ENCODE measurements around the gene LAMA1. TPM values are rescaled to one million over a fixed set of nuclear protein-coding genes. Genes with fewer than 3 reads are reported as not detected.
"Not testable (repeated sequence)": the region's sequence is repeated elsewhere in the genome, so short reads cannot be mapped to it uniquely, and the experiment has no call there.

LAMA1 gene
- not detected for total RNA-seq

DNA sequence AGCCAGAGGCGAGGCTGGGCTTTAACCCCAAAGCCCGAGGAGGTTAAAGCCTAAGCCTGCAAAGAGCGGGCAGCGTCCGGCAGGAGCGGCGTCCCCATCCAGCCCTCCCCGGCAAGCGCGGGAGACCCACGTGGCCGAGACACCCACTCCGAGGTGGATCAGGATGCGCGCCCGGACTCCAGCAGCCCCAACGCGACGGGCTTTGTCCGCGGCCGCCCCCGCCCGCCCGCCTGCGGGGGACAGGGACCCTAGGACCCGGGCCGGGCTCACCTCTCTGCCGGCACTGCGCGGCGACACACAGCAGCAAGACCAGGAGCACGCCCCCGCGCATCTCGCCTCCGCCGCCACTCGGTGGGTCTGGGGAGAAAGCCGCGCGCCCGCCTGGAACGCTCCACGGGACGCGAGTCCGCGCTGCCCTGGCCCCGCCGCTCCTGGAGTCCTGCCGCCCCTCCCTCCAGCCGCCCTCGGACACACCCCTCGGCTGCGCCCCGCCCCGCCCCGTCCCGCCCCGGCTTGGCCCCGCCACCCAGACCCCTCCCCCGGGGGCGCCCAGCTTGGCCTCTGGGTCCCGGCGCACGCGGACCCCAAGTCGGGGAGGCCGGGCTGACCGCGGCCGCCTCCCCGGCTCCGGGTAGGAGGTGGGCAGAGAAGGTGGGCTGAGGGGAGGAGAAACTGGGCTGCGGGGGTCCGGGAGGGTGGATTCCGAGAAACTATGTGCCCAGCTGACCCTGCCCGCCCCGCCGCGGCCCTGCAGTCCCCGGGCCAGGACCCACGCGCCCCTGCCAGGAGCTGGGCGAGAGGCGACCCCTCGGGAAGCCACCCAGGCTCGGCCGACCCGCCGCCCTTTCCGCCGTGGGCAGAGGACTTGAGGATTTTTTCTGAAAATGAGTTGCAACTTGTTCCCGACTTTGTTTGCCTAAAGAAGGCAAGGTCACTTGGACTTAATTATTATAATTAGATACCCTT, at the start of gene LAMA1:
Gene LAMA1, minus strand, starts transcription at position 408 of the 966 bp plus-strand sequence. Its CDS starts 77 bp downstream, at position 331.
- intact Hi-C loops (cut with micrococcal nuclease): no loop called here
- peaks cover 33% of the 10 kb centered on the region for H3K27me3 Mint-ChIP-seq
- no peaks in the 10 kb centered on the region for H3K36me3 Mint-ChIP-seq
- no peak for DNase-seq
- H3K9me3 Mint-ChIP-seq: peaks cover 7% of the 10 kb centered on the region
- peaks cover 5% of the 10 kb centered on the region for H3K4me1 Mint-ChIP-seq (ENCODE audit: low read depth)
- ChIA-PET POLR2A (no interaction called here), CTCF (no interaction called here)
- H3K27ac Mint-ChIP-seq: no peak within 1 kb of the TSS
- no peak within 1 kb of the TSS for H3K4me3 Mint-ChIP-seq

DNA sequence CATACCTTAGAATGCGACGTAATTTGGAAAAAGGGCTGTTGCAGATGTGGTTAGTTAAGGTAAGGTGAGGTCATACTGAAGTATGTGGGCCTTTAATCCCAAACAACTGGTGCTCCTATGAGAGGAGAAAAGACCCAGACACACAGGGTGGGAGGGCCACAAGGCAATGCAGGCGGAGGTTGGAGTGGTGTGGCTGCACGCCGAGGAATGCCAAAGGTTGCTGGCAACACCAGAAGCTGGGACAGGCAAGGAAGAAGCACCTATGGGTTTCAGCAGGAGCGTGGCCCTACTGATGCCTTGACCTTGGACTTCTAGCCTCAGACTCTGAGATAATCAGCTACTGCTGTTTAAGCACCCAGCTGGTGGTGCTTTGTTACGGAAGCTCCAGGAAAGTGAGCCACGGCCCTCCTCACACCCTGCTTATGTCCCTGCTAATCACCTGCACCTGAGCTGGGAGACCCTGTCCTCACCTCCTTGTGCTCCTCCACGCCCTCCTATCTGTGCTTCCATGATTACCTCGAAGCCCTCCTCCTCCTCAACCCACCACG, 48.3 kb upstream of the LAMA1 start:
- no peak for DNase-seq
- no peaks in the 10 kb centered on the region for H3K4me1 Mint-ChIP-seq (ENCODE audit: low read depth)
- H3K27ac Mint-ChIP-seq: no peak overlapping the region
- CTCF ChIA-PET: no interaction called here
- H3K9me3 Mint-ChIP-seq: no peaks in the 10 kb centered on the region
- H3K36me3 Mint-ChIP-seq: no peaks in the 10 kb centered on the region
- POLR2A ChIA-PET: no interaction called here
- no peak overlapping the region for H3K4me3 Mint-ChIP-seq
- H3K27me3 Mint-ChIP-seq: no peaks in the 10 kb centered on the region
- intact Hi-C loops (cut with micrococcal nuclease): no loop called here

DNA sequence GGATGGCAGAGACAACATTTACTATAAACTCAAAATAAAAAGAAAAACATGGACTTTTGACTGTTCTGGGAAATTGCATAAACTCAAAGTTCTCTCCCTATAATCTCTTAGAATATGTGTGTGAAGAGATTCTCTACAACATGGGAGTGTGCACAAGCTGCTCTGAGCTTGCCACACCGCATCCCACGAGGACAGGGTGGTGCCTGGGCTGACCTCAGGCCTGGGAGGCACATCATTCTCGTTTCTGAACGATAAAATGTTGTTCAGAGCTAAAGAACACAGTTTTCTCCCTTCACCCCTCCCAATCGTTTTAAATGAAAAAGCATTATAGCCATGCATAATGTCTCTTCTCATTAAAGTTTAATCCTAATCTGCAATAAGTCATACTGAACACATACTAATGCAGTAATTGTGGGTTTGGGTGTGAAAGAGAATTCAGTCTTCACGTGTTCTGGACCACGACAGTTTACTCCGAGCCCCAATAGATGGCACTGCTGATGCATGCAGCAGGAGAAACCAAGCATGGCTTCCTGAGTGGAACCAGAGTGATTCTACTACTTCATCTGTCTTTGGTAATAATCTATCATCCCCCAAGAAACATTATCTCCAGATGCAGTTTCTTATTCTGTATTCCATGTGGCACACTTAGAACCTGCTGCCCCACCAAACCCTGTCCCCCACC, 46.9 kb upstream of the LAMA1 start:
- intact Hi-C loops (cut with micrococcal nuclease): no loop called here
- H3K36me3 Mint-ChIP-seq: no peaks in the 10 kb centered on the region

DNA sequence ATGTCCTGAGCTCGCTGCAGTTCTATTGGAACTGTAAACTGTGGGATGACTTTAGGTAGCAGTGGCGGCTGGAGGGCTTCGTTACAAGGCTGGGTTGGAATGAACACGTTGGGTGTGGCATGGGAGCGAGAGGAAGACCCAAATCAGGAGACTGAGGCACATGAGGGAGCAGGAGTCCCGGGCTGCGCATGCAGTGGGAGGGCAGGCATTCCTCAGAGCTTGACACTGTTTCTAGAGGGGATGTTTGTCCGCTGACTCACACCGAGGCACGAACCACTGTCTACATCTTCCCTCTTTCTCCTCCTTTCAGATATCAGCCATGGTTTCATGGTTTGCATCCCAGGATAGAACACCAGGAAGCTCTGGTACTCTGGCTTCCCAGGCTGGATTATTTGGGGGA, 40.6 kb upstream of the LAMA1 start:
- Mint-ChIP-seq H3K27ac (no peak overlapping the region), H3K4me1 (ENCODE audit: low read depth) (no peaks in the 10 kb centered on the region), H3K9me3 (peaks cover 4% of the 10 kb centered on the region), H3K4me3 (no peak overlapping the region), H3K27me3 (no peaks in the 10 kb centered on the region), H3K36me3 (no peaks in the 10 kb centered on the region)
- CTCF ChIA-PET: no interaction called here
- intact Hi-C loops (cut with micrococcal nuclease): no loop called here
- POLR2A ChIA-PET: no interaction called here
- no peak for DNase-seq

More for the DNA sequence above, 46.9 kb upstream of the LAMA1 start:
- DNase-seq: no peak
- ChIA-PET POLR2A (no interaction called here), CTCF (no interaction called here)
- Mint-ChIP-seq H3K9me3 (no peaks in the 10 kb centered on the region), H3K4me1 (ENCODE audit: low read depth) (no peaks in the 10 kb centered on the region), H3K4me3 (no peak overlapping the region), H3K27me3 (no peaks in the 10 kb centered on the region), H3K27ac (no peak overlapping the region)

DNA sequence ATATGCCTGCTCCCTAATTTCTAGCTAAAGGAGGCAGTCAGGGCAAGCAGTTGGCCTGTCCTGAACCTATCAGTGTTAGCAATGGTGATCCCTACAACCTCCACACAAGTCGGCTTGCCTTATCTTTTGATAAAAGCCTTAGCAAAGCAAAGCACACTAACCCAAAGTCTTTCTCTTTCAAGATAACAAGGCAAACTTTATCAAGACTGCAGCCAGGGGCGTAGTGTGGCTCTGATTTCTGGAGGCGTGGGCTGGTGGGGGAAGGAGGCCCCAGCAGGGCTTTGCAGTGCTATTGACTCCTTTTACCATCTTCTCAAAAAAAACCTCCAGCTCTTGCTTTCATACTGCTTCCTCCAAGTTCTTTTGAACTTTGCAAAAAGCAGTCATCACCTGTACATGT, 40.2 kb upstream of the LAMA1 start:
- Mint-ChIP-seq H3K4me1 (ENCODE audit: low read depth) (no peaks in the 10 kb centered on the region), H3K9me3 (peaks cover 4% of the 10 kb centered on the region), H3K27ac (no peak overlapping the region), H3K27me3 (no peaks in the 10 kb centered on the region), H3K36me3 (no peaks in the 10 kb centered on the region), H3K4me3 (no peak overlapping the region)
- no peak for DNase-seq
- POLR2A ChIA-PET: no interaction called here
- CTCF ChIA-PET: no interaction called here
- intact Hi-C loops (cut with micrococcal nuclease): no loop called here

DNA sequence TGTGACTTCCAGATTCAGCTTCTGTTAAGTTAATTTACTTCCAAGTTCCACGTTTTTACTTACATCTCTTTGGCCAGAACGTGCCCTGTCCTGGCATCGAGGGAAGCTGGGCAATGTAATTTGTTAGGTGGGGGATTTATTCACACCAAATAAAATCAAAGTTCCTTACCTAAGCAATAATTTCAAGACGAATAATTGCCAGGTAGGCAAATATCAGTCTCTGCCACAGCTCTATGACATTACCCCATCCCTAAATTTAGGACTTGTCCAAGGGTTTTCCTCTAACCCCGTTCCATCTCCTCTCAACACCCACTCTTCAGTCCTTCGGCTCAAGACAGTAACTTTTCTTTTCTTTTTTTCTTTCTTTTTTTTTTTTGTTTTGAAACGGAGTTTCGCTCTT, 38.3 kb upstream of the LAMA1 start:
- ChIA-PET POLR2A (no interaction called here), CTCF (interaction anchor here (1.0 kb wide), 1 partner anchor 21 kb away, joined by 3 read pairs; no protein-coding TSS in a partner anchor)
- H3K27ac Mint-ChIP-seq: no peak overlapping the region
- peaks cover 4% of the 10 kb centered on the region for H3K9me3 Mint-ChIP-seq
- no peak for DNase-seq
- H3K4me3 Mint-ChIP-seq: no peak overlapping the region
- H3K36me3 Mint-ChIP-seq: no peaks in the 10 kb centered on the region
- no peaks in the 10 kb centered on the region for H3K27me3 Mint-ChIP-seq
- intact Hi-C loops (cut with micrococcal nuclease): no loop called here
- H3K4me1 Mint-ChIP-seq (ENCODE audit: low read depth): no peaks in the 10 kb centered on the region

DNA sequence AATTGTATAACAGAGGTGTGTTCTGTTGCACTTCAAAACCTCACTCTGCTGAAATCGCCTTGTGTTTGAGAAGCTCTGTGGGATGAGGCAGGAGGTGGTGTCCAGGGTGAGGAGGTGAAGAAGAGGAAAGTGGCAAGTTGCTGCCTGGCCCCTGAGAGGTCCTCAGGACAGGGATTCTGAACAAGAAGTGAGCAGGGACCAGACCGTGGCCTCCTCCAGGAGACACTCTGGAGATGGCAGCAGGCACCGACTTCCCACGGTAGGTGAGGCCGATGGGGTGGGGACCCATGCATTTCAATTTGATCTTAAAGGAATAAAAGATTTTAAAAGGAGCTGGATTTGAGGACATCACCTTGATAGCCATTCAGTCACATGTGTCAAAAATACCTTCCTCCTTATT, 37.5 kb upstream of the LAMA1 start:
- Mint-ChIP-seq H3K27me3 (no peaks in the 10 kb centered on the region), H3K4me1 (ENCODE audit: low read depth) (no peaks in the 10 kb centered on the region), H3K36me3 (no peaks in the 10 kb centered on the region), H3K27ac (no peak overlapping the region), H3K9me3 (peaks cover 4% of the 10 kb centered on the region), H3K4me3 (no peak overlapping the region)
- ChIA-PET POLR2A (no interaction called here), CTCF (no interaction called here)
- intact Hi-C loops (cut with micrococcal nuclease): no loop called here
- no peak for DNase-seq

- Mint-ChIP-seq H3K27me3 (no peaks in the 10 kb centered on the region), H3K4me3 (no peak overlapping the region), H3K36me3 (no peaks in the 10 kb centered on the region), H3K27ac (no peak overlapping the region), H3K9me3 (peaks cover 4% of the 10 kb centered on the region), H3K4me1 (ENCODE audit: low read depth) (no peaks in the 10 kb centered on the region)
- POLR2A ChIA-PET: no interaction called here
- CTCF ChIA-PET: no interaction called here
- DNase-seq: no peak
- intact Hi-C loops (cut with micrococcal nuclease): no loop called here
Observed at GRCh38 chr18:7152440-7152839, 34.8 kb upstream of the LAMA1 start.

DNA sequence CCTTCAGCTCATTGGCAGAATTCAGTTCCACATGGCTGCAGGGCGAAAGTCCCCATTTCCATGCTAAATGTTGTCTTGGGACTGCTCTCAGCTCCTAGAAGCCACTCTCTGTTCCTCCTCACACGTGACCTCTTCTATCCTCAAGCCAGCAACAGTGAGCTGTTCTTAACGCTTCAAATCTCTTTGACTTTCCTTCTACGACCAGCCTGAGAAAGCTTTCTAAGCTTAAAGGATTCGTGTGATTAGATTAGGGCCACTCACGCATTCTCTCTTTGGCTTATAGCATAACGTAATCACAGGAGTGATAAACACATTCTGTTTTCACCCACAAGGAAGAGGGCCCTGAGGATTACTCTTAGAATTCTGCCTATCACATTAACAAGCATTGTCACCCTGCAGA, 29.8 kb upstream of the LAMA1 start:
- DNase-seq: no peak
- H3K36me3 Mint-ChIP-seq: no peaks in the 10 kb centered on the region
- CTCF ChIA-PET: no interaction called here
- no peaks in the 10 kb centered on the region for H3K27me3 Mint-ChIP-seq
- H3K4me1 Mint-ChIP-seq (ENCODE audit: low read depth): no peaks in the 10 kb centered on the region
- POLR2A ChIA-PET: no interaction called here
- H3K27ac Mint-ChIP-seq: no peak overlapping the region
- H3K4me3 Mint-ChIP-seq: no peak overlapping the region
- H3K9me3 Mint-ChIP-seq: no peaks in the 10 kb centered on the region
- intact Hi-C loops (cut with micrococcal nuclease): no loop called here

DNA sequence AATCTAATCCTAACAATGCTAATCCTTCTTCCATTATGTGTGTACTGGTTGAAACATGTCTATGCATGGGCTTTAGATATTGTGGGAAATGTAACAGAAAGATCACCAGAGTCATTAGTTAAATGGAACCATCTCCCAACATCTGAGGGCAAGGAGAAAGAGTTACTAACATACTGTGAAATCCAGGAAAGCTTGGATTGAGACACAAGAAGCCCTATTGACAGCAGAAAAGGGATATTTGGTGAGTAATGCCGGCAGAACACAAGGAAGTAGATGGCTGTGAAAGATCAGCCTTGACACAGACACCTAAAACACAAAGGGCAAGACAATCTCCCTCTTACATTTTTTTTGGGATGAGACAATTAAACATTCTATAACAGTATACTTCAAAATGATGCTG, 28.5 kb upstream of the LAMA1 start:
- ChIA-PET POLR2A (no interaction called here), CTCF (no interaction called here)
- Mint-ChIP-seq H3K36me3 (no peaks in the 10 kb centered on the region), H3K4me3 (no peak overlapping the region), H3K27ac (no peak overlapping the region), H3K9me3 (no peaks in the 10 kb centered on the region), H3K27me3 (no peaks in the 10 kb centered on the region), H3K4me1 (ENCODE audit: low read depth) (no peaks in the 10 kb centered on the region)
- no peak for DNase-seq
- intact Hi-C loops (cut with micrococcal nuclease): no loop called here

DNA sequence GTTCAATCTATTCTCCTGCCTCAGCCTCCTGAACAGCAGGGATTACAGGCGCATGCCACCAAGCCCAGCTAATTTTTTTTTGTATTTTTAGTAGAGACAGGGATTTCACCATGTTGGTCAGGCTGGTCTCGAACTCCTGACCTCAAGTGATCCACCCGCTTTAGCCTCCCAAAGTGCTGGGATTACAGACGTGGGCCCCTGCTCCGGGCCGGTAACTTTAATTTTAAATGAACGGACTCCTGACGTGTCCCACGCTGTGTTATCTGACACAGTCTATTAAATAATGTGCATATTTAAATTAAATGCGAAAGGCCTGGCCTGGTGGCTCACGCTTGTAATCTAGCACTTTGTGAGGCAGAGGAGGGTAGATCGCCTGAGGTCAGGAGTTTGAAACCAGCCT, 27.3 kb upstream of the LAMA1 start:
- H3K27ac Mint-ChIP-seq; H3K4me3 Mint-ChIP-seq; H3K9me3 Mint-ChIP-seq; DNase-seq; H3K27me3 Mint-ChIP-seq; H3K36me3 Mint-ChIP-seq; intact Hi-C loops (cut with micrococcal nuclease); POLR2A ChIA-PET; H3K4me1 Mint-ChIP-seq (ENCODE audit: low read depth): not testable (repeated sequence)
- CTCF ChIA-PET: interaction anchor here (0.6 kb wide), 1 partner anchor 1256 kb away, joined by 3 read pairs; no protein-coding TSS in a partner anchor

GRCh38 chr18:7141287-7141686, 23.7 kb upstream of the LAMA1 start:
- H3K27ac Mint-ChIP-seq: no peak overlapping the region
- H3K4me3 Mint-ChIP-seq: no peak overlapping the region
- ChIA-PET CTCF (no interaction called here), POLR2A (no interaction called here)
- H3K36me3 Mint-ChIP-seq: no peaks in the 10 kb centered on the region
- H3K9me3 Mint-ChIP-seq: peaks cover 4% of the 10 kb centered on the region
- H3K27me3 Mint-ChIP-seq: no peaks in the 10 kb centered on the region
- no peak for DNase-seq
- H3K4me1 Mint-ChIP-seq (ENCODE audit: low read depth): no peaks in the 10 kb centered on the region
- intact Hi-C loops (cut with micrococcal nuclease): no loop called here

GRCh38 chr18:7139409-7139808, 21.8 kb upstream of the LAMA1 start:
- no peak for DNase-seq
- CTCF ChIA-PET: no interaction called here
- H3K36me3 Mint-ChIP-seq: no peaks in the 10 kb centered on the region
- H3K9me3 Mint-ChIP-seq: peaks cover 4% of the 10 kb centered on the region
- no peaks in the 10 kb centered on the region for H3K4me1 Mint-ChIP-seq (ENCODE audit: low read depth)
- intact Hi-C loops (cut with micrococcal nuclease): no loop called here
- H3K4me3 Mint-ChIP-seq: no peak overlapping the region
- POLR2A ChIA-PET: no interaction called here
- H3K27me3 Mint-ChIP-seq: no peaks in the 10 kb centered on the region
- H3K27ac Mint-ChIP-seq: no peak overlapping the region

Data from activated CD4-positive, alpha-beta memory T cell treated with anti-CD3 and anti-CD28 coated beads for 36 hours (primary cell).